Progenitor cell of endocrine pancreas (in vitro differentiated cells): ENCODE results near the gene LRBA. TPM values are rescaled to one million over a fixed set of nuclear protein-coding genes. Genes with fewer than 3 reads are reported as not detected.
"Not testable (repeated sequence)": the region's sequence is repeated elsewhere in the genome, so short reads cannot be mapped to it uniquely, and the experiment has no call there.

ENCODE experiments used
- DNase-seq: peaks from one replicate; pipeline ENCODE4 v3.0.0; 2021; ENCODE audit warnings: low spot score; ENCODE audit not compliant: unreplicated experiment
- H3K27ac Mint-ChIP-seq: 2 replicates; pipeline ENCODE4 v1.8.0; 2021; ENCODE audit warnings: mild to moderate bottlenecking, moderate library complexity, mixed read lengths
- H3K27me3 Mint-ChIP-seq: 2 replicates; pipeline ENCODE4 v1.8.0; 2021; ENCODE audit warnings: mixed read lengths
- H3K36me3 Mint-ChIP-seq: 2 replicates; pipeline ENCODE4 v1.8.0; 2022; ENCODE audit warnings: mixed read lengths; ENCODE audit not compliant: insufficient read depth
- H3K4me1 Mint-ChIP-seq: 2 replicates; pipeline ENCODE4 v1.8.0; 2021; ENCODE audit warnings: low read depth, mixed read lengths
- H3K4me3 Mint-ChIP-seq: 2 replicates; pipeline ENCODE4 v1.8.0; 2021; ENCODE audit warnings: low read depth, mild to moderate bottlenecking, moderate library complexity, mixed read lengths
- H3K9me3 Mint-ChIP-seq: 2 replicates; pipeline ENCODE4 v1.8.0; 2021; ENCODE audit warnings: low read depth, mixed read lengths
- total RNA-seq: library from RNA; stranded (reverse); gene quantifications from 2 replicates; pipeline ENCODE4 v1.2.1, GENCODE V29; 2021
- TF ChIP-seq, protein P1 (sequence below): fragments of 200-600 bp; sonication (generic); IDR thresholded peaks from one replicate; pipeline ENCODE4 v1.5.0; 2021; ENCODE audit warnings: antibody characterized with exemption, mild to moderate bottlenecking; ENCODE audit not compliant: unreplicated experiment

Gene LRBA
- total RNA-seq, 1 donor from 2014 or later, result 95.2 TPM

DNA sequence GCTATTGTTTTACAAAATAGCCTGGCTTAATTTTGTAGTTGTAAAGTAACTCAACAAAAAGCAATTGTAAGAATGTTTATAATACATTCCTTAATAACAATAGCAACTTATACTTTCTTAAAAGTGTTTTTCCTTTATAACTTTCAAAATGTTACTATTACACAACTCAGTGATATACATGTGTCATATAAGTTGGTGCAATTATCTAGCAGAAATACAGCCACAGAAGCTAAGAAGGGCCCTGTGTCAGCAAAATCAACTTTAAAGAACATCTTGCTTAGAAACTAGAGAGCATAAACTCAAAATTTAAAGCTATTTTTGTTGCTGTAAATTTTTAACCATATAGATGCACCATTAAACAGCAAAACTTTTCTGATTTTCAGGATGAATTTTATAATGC is 474.5 kb downstream of the LRBA start:
- Mint-ChIP-seq H3K4me1 (peaks cover 11% of the 10 kb centered on the region), H3K36me3 (peaks cover 6% of the 10 kb centered on the region), H3K27ac (no peak overlapping the region), H3K27me3 (no peaks in the 10 kb centered on the region), H3K4me3 (no peak overlapping the region), H3K9me3 (peaks cover 10% of the 10 kb centered on the region)
- TF ChIP-seq, protein P1, sequence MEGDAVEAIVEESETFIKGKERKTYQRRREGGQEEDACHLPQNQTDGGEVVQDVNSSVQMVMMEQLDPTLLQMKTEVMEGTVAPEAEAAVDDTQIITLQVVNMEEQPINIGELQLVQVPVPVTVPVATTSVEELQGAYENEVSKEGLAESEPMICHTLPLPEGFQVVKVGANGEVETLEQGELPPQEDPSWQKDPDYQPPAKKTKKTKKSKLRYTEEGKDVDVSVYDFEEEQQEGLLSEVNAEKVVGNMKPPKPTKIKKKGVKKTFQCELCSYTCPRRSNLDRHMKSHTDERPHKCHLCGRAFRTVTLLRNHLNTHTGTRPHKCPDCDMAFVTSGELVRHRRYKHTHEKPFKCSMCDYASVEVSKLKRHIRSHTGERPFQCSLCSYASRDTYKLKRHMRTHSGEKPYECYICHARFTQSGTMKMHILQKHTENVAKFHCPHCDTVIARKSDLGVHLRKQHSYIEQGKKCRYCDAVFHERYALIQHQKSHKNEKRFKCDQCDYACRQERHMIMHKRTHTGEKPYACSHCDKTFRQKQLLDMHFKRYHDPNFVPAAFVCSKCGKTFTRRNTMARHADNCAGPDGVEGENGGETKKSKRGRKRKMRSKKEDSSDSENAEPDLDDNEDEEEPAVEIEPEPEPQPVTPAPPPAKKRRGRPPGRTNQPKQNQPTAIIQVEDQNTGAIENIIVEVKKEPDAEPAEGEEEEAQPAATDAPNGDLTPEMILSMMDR, result no peak
- no peak for DNase-seq

DNA sequence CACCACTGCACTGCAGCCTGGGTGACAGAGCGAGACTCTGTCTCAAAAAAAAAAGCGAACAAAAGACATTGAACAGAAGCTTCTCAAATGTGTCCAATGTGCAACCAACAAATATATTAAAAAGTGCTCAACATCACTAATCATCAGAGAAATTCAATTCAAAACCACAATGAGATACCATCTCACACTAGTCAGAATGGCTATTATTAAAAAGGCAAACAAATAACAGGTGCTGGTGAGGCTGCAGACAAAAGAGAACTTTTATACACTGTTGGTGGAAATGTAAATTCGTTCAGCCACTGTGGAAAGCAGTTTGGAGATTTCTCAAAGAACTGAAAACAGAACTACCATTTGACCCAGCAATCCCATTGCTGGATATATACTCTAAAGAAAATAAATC is 477.2 kb downstream of the LRBA start:
- H3K9me3 Mint-ChIP-seq, result not testable (repeated sequence)

DNA sequence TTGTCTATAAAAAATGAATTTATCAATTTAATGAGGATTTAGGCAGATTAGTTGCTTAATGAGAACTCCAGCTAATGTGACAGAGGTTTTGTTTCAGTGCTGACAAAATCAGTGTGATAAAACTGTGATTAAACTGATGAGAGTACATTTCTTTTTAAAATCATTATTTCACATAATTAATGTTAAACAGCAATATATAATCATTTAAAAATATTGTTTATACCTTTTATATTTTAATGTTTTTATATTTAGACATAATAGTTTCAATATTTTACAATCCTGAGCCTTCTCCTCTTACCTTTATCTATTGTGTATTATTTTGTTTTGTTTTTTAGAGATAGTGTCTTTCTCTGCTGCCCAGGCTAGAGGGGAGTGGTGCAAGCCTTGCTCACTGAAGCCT is 480.3 kb downstream of the LRBA start:
- Mint-ChIP-seq H3K9me3 (peaks cover 10% of the 10 kb centered on the region), H3K4me3 (no peak overlapping the region), H3K27me3 (no peaks in the 10 kb centered on the region), H3K4me1 (no peaks in the 10 kb centered on the region), H3K27ac (no peak overlapping the region), H3K36me3 (peaks cover 9% of the 10 kb centered on the region)
- TF ChIP-seq, protein P1, result no peak
- no peak for DNase-seq

More for the DNA sequence above, 477.2 kb downstream of the LRBA start:
- not testable (repeated sequence) for H3K4me3 Mint-ChIP-seq, H3K4me1 Mint-ChIP-seq, H3K27ac Mint-ChIP-seq, DNase-seq, H3K27me3 Mint-ChIP-seq, H3K36me3 Mint-ChIP-seq

DNA sequence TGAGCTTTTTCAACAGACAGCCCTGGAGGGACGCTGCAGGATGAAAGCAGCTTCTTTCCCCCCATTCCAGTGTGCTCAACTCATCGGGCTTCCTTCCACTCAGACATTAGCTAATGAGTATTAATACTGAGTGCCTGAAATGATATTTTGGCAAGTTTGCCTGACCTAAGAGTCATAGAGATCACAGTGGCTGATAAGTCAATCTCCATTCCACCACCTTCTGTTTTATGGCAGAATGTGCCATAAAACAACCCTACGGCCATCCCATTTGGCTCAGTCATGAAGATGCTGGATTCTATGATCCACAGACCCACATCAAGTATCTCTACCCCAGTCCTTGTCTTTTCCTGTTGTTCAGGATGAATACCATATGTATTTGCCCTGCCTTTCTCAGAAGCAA is 481.4 kb downstream of the LRBA start:
- Mint-ChIP-seq H3K27ac (no peak overlapping the region), H3K36me3 (peaks cover 9% of the 10 kb centered on the region), H3K9me3 (peaks cover 10% of the 10 kb centered on the region), H3K4me3 (no peak overlapping the region), H3K27me3 (no peaks in the 10 kb centered on the region), H3K4me1 (no peaks in the 10 kb centered on the region)
- TF ChIP-seq, protein P1, result no peak
- DNase-seq, result no peak

DNA sequence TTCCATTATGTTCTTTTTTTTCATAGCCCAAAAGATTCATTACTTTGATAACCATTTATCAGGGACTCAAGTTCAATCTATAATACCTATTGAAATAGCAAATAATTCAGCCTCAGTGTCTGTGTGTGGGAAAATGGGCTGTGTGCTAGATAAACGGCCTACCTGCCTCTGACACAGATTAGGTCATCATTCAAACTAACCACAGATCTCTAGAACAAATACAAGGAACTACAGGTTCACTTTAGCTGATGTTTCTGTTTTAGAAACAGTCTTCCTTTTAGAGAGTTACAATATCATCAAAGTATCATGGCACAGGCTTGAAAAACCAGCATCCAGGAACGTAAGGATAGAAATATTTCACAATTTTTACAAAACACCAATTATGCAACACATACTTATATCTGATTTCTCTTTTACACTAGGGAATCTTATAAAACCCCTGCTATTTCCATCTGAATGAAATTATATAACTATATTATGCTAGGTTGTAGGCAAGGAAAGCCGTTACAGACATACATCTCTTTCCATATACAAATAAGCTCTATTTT is 489.7 kb downstream of the LRBA start:
- TF ChIP-seq, protein P1, result no peak
- Mint-ChIP-seq H3K27ac (no peak overlapping the region), H3K36me3 (peaks cover 11% of the 10 kb centered on the region), H3K4me1 (peaks cover 2% of the 10 kb centered on the region), H3K9me3 (peaks cover 6% of the 10 kb centered on the region), H3K27me3 (no peaks in the 10 kb centered on the region), H3K4me3 (no peak overlapping the region)
- no peak for DNase-seq

DNA sequence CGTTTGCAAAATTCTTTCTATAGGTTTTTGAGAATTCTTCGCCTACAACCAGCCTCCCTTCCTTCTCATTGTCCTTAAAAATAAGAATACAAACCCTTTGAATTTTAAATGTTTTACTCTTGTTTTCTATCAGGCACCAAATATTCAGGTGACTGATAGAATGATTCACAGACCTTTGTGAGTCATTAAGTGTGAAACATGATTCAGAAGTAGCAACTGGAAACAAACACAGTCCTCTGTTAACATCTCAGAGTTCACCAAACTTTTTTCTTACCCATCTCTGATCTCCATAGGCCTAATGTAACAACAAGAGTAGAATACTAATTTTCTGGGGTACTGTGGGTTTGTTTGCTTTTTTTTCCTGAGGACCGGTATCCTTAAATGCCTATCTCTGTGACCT is 496.5 kb downstream of the LRBA start:
- DNase-seq, result no peak
- TF ChIP-seq, protein P1, result no peak
- Mint-ChIP-seq H3K9me3 (no peaks in the 10 kb centered on the region), H3K27me3 (no peaks in the 10 kb centered on the region), H3K27ac (no peak overlapping the region), H3K4me3 (no peak overlapping the region), H3K36me3 (no peaks in the 10 kb centered on the region), H3K4me1 (peaks cover 1% of the 10 kb centered on the region)
